Spleen (tissue), 7 donors: ENCODE measurements around the gene SAMD14.

ENCODE experiments used
- CTCF ChIP-seq, 11 experiments: fragments of 200-600 bp in 7 of 11; fragments of 450-650 bp in 4 of 11; sonication (generic) in 4 of 11; IDR thresholded peaks in 8 of 11; conservative IDR thresholded peaks in 3 of 11; 1 replicate in 7 of 11; 2 replicates in 4 of 11; pipeline versions ENCODE4 v1.4.0 to v1.8.0; 2016 to 2021; ENCODE audit warnings: antibody characterized with exemption in 11 of 11, inconsistent platforms in 4 of 11, mild to moderate bottlenecking in 1 of 11
- POLR2A ChIP-seq, 3 donors: fragments of 450-650 bp; IDR thresholded peaks; one replicate each; pipeline ENCODE4 v1.5.1; 2017; ENCODE audit warnings: antibody characterized with exemption in 3 of 3, mild to moderate bottlenecking in 1 of 3
- POLR2AphosphoS5 ChIP-seq, 3 donors: sonication (generic); formaldehyde crosslinking; IDR thresholded peaks; one replicate each; pipeline ENCODE4 v1.5.1; 2017; ENCODE audit warnings: antibody characterized with exemption in 3 of 3
- donor health status: DM: no; HTN: no; CAD: no; lungs with moderate emphysema.
- donor health status: DM: no; HTN: no; CAD: no.
- donor health status: DM: no; HTN: no; CAD: no.

- no peak for TF ChIP-seq POLR2AphosphoS5 (IDR thresholded peaks at IDR 0.05)
- no peak for TF ChIP-seq POLR2A (IDR thresholded peaks at IDR 0.05)
- no peak for TF ChIP-seq CTCF (IDR thresholded peaks at IDR 0.05 in 8 of 11, conservative IDR thresholded peaks at IDR 0.05 in 3 of 11)
Measured at GRCh38 chr17:50137042-50137441, 7.1 kb upstream of the SAMD14 start.
